KOPT-K1 (cell line): ENCODE data around the gene LMTK3.
"Not testable (repeated sequence)": the region's sequence is repeated elsewhere in the genome, so short reads cannot be mapped to it uniquely, and the experiment has no call there.

ENCODE experiments used
- H3K27ac ChIP-seq: fragments of 200-600 bp; sonication (generic); 2 replicates; pipeline ENCODE4 v1.5.1; 2016; ENCODE audit warnings: antibody characterized with exemption, mild to moderate bottlenecking, low read depth, low read length; ENCODE audit not compliant: poor library complexity, severe bottlenecking
- H3K36me3 ChIP-seq: fragments of 200-600 bp; sonication (generic); 2 replicates; pipeline ENCODE4 v1.5.1; 2017; ENCODE audit warnings: antibody characterized with exemption, mild to moderate bottlenecking, low read length, moderate library complexity; ENCODE audit not compliant: insufficient read depth
- H3K9me3 ChIP-seq: fragments of 200-600 bp; sonication (generic); 2 replicates; pipeline ENCODE4 v1.5.1; 2017; ENCODE audit warnings: antibody characterized with exemption, low read length, mild to moderate bottlenecking; ENCODE audit not compliant: insufficient read depth, poor library complexity, severe bottlenecking

LMTK3 gene

DNA sequence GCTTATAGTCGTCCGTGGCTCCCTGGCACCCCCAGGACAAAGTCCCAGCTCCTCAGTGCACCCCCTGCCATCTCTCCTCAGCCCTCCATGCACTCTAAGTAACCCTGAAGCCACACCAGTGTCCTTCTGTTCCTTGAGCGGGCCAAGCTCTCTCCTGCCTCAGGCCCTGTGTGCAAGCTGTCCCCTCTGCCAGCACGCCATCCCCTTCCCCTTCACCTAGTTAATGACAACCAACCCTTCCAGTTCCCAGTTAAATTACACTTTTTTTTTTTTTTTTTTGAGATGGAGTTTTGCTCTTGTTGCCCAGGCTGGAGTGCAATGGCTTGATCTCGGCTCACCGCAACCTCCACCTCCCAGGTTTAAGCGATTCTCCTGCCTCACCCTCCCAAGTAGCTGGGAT is 23.2 kb downstream of the LMTK3 start:
- H3K27ac ChIP-seq, H3K9me3 ChIP-seq: not testable (repeated sequence)

DNA sequence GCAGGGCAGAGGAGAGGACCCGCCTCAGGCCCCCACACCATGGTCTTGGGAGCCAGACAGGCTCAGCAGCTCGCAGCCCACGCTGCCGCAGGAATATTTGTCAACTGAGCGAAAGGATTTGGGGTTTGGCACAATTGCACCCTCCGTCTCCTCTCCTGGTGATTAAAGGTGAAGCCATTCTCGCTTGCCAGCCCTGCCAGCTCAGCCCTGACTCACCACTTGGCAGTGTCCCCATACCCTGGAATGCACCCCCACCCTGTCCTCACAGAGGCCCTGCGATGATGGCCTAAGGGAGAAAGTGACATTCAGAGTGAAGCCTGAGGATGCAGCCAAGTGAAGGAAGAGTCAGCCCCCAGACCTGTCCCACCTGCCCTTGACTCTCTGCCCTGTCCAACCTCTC is 23.7 kb downstream of the LMTK3 start:
- Histone ChIP-seq H3K27ac (no peak overlapping the region), H3K36me3 (no peaks in the 10 kb centered on the region), H3K9me3 (no peaks in the 10 kb centered on the region)

More for the DNA sequence above, 23.2 kb downstream of the LMTK3 start:
- H3K36me3 ChIP-seq: not testable (repeated sequence)

DNA sequence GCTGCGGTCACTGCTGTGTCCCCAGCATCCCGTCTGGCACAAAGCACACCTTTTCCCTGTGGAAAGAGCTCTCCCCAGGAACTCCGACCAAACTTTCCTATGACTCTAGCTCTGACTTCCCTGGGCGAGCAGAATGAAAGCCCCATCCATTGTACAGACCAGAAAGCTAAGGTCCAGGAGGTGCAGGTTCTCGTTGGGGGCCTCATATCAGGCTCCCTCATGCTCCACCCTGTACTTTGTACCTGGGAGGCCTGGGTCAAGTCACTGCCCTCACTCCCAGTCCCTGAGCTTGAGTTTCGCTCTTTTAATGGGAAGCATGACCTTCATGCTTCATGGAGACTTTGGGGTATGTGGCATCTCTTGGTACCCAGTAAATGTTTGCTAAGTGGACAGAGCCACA is 24.1 kb downstream of the LMTK3 start:
- H3K27ac ChIP-seq: no peak overlapping the region

DNA sequence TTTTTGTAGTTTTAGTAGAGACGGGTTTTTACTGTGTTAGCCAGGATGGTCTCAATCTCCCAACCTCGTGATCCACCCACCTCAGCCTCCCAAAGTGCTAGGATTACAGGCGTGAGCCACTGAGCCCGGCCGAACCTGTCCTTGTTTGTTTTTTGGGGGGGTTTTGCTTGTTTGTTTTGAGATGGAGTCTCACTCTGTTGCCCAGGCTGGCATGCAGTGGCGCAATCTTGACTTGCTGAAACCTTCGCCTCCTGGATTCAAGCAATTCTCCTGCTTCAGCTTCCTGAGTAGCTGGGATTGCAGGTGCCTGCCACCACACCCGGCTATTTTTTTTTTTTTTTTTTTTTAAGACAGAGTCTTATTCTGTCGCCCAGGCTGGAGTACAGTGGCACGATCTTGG is 24.9 kb downstream of the LMTK3 start:
- H3K9me3 ChIP-seq, H3K27ac ChIP-seq, H3K36me3 ChIP-seq: not testable (repeated sequence)

More for the DNA sequence above, 24.1 kb downstream of the LMTK3 start:
- Histone ChIP-seq H3K36me3 (no peaks in the 10 kb centered on the region), H3K9me3 (no peaks in the 10 kb centered on the region)

DNA sequence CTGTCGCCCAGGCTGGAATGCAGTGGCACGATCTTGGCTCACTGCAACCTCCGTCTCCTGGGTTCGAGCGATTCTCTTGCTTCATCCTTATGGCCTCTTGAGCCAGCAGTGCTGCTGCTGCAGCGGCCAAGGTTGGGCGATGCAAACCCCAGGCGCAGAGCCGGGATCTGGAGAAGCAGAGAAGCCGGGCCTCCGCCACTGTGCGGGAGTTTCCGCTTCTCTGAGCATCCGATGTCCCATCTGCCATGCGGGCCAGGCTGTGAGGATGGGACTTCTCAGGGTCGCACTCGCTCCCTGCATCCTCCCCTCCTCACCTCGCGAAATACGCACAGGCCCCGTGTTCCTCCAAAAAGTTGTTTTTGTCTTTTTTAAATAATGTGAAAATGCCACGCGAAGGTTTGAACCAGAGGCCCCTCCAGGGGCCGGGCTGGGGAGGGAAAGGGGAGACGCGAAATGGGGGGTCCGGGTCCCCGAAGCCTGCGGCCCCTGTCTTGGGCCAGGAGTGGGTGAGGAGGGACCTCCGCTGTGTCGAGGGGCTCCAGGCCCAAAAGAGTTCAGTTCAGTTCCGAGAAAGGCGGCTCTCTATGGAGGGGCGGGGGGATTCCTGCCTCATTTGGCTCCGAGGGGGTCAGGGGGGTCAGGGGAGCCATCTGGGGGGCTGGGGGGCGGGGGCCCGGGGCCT is 26.6 kb downstream of the LMTK3 start:
- Histone ChIP-seq H3K9me3 (no peaks in the 10 kb centered on the region), H3K27ac (no peak overlapping the region), H3K36me3 (peaks cover 21% of the 10 kb centered on the region; the same call in 1 of the 2 replicates)

DNA sequence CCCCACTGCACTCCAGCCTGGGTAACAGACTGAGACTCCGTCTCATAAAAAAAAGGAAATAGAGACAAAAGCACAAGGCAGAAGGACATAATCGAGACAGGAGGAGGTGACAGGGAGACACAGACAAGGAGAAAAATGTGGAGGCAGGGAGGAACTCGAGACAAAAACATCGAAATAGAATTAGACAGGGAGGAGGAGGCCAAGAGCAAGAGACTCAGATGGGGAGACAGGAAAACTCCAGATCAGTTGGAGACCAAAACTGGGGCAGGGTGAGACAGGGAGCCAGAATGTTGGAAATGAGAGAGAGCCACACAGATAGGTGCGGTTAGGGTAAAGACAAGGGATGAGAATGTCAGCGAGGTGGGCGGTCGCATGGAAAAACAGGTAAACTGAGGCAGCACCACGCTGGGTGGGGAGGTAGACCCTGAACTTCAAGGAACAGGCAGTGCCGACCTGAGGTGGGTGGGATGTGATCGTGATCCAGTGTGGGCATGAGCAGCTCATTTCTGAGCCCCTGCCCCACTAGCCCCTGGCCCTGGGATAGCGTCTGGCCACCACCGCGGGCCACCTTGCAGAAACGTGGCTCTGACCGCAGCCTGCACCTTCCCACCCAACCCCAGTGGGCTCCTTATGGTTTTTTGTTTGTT is 27.3 kb downstream of the LMTK3 start:
- Histone ChIP-seq H3K36me3 (peaks cover 28% of the 10 kb centered on the region), H3K27ac (no peak overlapping the region), H3K9me3 (no peaks in the 10 kb centered on the region)

DNA sequence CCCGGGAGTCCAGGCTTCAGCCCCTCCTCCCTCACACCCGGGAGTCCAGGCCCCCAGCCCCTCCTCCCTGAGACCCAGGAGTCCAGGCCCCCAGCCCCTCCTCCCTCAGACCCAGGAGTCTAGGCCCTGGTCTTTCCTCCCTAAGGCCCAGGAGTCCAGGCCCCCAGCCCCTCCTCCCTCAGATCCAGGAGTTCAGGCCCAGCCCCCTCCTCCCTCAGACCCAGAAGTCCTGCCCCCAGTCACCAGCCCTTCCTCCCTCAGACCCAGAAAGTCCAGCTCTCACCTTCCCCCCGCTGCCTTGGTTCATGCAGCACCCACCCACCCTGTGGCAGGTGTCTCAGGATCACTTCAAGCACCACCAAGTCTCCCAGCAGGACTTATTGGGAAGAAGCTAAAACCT is 28.3 kb downstream of the LMTK3 start:
- H3K9me3 ChIP-seq: no peaks in the 10 kb centered on the region
- no peak overlapping the region for H3K27ac ChIP-seq
- H3K36me3 ChIP-seq: peaks cover 38% of the 10 kb centered on the region

DNA sequence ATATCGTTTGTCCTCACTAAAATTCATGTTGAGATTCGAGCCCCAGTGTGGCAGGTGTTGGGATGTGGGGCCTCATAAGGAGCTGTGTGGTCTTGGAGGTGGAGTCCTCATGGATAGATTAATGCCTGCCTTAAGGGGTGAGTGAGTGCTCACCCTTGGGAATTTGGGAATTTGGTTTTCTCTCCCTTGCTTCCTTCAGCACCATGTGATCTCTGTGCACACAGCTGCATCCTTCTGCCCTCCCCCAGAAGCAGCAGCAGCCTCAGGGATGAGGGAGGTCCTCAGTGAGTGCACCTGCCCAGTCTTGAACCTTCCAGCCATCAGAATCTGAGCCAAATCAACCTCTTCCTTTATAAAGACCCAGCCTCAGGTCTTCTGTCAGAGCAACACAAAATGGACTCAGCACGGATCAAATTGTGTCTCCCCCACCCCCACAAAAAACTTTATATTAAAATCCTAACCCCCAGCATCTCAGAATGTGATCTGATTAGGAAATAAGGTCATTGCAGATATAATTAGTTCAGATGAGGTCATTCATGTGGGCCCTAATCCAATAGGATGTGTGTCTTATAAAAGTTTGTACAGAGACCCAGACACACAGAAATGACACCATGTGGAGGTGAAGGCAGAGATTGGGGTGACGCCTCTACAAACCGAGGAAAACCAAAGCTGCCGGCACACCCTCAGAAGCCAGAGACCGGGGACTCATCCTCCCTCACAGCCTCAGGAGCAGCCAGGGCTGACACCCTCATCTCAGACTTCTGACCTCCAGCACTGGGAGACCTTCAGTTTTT is 29.6 kb downstream of the LMTK3 start:
- peaks cover 51% of the 10 kb centered on the region for H3K36me3 ChIP-seq
- no peak overlapping the region for H3K27ac ChIP-seq
- no peaks in the 10 kb centered on the region for H3K9me3 ChIP-seq

DNA sequence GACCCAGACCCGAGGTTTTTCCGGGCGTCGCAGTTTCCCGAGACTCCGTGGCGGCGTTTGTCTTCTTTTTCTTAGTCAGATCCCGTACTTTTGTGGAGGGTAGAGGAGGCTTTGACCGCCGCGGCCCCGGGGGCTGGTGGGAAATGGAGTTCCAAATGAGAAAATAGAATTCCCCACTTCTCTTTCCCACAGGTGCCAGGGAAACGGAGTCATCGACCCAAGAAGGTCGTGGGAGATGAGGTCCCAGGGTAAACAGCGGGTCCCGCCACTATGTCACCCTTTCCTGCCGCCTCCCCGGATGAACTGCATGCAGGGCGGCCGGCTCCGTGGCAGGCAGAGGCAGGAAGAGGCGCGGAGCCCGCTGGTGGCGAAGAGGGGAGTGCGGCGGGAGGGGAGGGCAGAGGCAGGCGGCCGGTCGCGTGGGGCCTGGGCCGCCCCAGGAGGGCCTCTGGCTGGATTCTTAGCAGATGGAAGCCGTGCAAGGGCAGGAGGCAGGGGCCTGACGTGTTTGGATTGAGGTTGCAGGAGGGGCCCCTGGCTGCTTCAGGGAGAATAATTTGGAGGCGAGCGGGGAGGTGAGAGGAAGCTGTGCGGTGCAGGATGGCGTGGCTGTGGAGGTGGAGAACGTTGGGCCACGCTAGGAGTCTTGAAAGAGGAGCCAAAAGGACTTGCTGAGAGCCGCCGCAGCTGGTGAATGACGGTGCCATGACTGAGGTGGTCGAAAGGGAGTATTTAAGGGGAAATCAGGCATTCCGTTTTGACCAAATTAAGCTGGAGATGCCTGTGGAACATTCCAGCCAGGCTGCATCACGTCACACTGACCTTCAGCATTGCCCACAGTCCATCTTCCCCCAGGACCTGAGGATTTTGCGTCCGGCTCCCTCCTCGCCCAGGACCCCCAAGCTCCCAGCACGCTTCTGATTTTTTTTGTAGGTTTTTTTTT is 30.8 kb downstream of the LMTK3 start:
- Histone ChIP-seq H3K36me3 (peaks cover 63% of the 10 kb centered on the region), H3K27ac (no peak overlapping the region), H3K9me3 (no peaks in the 10 kb centered on the region)

DNA sequence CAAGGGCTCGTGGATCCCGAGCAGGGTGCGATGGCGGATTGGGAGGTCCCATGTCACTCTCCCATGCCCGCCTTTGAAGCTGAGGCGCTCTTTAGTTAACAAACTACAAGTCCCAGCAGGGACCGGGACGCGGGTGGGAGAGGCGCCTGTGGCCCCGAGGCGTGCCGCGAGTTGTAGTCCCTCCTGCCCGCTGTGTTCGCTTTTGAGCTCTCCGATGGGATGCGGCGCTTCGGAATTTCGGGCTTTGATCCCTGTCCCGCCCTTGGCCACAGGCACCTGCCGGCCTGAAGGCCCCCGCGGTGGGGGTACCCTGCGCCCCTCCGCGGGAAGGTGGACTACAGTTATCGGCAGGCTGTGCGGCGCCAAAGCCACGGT is 31.5 kb downstream of the LMTK3 start:
- Histone ChIP-seq H3K36me3 (peaks cover 70% of the 10 kb centered on the region), H3K27ac (no peak overlapping the region)

DNA sequence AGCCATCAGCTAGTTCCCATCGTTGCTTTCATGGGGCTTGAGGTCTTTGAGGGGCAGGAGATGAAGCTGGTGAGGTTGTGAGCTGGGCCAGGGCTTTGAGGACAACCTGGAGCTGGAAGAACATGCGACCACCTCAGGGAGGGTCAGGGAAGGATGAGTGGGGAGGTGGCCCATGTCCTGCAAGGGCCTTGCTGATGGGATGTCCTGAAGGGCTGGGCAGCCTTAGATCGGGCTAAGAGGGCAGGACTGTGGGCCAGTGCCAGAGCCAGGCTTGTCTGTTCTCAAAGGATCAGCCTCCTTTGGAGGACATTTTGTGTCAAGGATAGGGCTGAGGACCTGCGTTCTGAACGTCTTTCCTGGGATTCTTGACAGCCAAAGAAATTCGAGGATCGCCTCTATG is 31.9 kb downstream of the LMTK3 start:
- H3K27ac ChIP-seq: no peak overlapping the region
- H3K36me3 ChIP-seq: peaks cover 75% of the 10 kb centered on the region
- H3K9me3 ChIP-seq: no peaks in the 10 kb centered on the region

More for the DNA sequence above, 31.5 kb downstream of the LMTK3 start:
- no peaks in the 10 kb centered on the region for H3K9me3 ChIP-seq

DNA sequence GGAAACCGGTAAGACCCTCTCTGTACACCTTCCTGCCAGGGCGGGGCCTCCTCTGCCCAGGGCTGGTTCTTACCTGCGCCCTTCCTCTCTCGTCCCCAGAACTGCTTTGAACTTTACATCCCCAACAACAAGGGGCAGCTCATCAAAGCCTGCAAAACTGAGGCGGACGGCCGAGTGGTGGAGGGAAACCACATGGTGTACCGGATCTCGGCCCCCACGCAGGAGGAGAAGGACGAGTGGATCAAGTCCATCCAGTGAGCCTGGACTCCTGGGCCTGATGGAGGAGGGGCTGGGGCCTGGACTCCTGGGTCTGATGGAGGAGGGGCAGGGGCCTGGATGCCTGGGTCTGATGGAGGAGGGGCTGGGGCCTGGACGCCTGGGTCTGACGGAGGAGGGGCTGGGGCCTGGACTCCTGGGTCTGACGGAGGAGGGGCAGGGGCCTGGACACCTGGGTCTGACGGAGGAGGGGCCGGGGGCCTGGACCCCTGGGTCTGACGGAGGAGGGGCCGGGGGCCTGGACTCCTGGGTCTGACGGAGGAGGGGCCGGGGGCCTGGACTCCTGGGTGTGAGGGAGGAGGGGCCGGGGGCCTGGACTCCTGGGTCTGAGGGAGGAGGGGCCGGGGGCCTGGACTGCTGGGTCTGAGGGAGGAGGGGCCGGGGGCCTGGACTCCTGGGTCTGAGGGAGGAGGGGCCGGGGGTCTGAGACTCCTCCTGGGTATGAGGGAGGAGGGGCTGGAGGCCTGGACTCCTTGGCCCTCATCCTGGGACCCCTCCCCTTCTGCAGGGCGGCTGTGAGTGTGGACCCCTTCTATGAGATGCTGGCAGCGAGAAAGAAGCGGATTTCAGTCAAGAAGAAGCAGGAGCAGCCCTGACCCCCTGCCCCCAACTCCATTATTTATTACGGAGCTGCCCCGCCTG is 33.0 kb downstream of the LMTK3 start:
- H3K36me3 ChIP-seq: peaks cover 85% of the 10 kb centered on the region
- H3K9me3 ChIP-seq: no peaks in the 10 kb centered on the region
- no peak overlapping the region for H3K27ac ChIP-seq

DNA sequence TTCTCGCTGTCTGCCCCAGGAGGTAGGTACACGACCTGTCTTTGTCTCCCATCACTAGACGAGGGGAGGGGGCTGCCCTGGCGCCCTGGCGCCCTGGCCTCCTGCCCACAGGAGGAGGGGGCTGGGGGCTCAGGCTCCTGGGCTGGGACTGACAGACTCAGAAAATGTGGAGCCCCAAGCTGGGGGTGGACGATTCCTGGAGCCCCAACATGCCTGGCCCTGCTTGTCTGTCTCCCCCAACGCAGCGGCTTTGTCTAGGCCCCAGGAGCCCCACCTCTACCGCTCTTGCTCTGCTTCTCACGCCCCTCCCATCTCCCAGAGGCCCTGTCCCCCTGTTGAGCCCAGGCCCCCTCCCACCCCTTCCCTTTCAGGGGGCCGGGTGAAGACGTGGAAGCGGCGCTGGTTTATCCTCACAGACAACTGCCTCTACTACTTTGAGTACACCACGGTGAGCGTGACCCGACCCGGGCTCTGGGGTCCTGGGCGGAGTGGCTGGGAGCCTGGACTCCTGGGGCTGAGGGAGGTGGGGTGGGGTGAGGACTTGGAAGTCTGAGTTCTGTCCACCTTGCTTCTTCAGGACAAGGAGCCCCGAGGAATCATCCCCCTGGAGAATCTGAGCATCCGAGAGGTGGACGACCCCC is 33.8 kb downstream of the LMTK3 start:
- Histone ChIP-seq H3K9me3 (no peaks in the 10 kb centered on the region), H3K36me3 (peaks cover 93% of the 10 kb centered on the region), H3K27ac (no peak overlapping the region)
